B cell (primary cell): ENCODE results near the gene CIP2A. TPM values are rescaled to one million over a fixed set of nuclear protein-coding genes. Genes with fewer than 3 reads are reported as not detected.

Source experiments
- ATAC-seq: fragments of 200-7000 bp; cut with Tn5 transposase; one replicate; pipeline ENCODE4 v1.10.0; 2021; ENCODE audit warnings: low read depth, mild to moderate bottlenecking, moderate number of reproducible peaks, moderate library complexity
- CTCF ChIA-PET: fragments of 350-600 bp; sonication (Branson Sonifier 250); formaldehyde crosslinking; loops from one replicate; lab custom pipeline; 2021; ENCODE audit warnings: antibody characterized with exemption, inconsistent platforms; lab: Charles Lee
- POLR2A ChIA-PET: fragments of 350-600 bp; sonication (Branson Sonifier 250); formaldehyde crosslinking; loops from one replicate; lab custom pipeline; 2021; ENCODE audit warnings: antibody characterized with exemption; lab: Charles Lee
- DNase-seq: peaks from one replicate; pipeline ENCODE4 v3.0.0; 2013
- H2AFZ ChIP-seq: 2 replicates; pipeline ENCODE4 v1.6.1; 2012; ENCODE audit warnings: mild to moderate bottlenecking, low read depth, low read length; ENCODE audit not compliant: insufficient read depth, poor library complexity, severe bottlenecking
- H3K27ac ChIP-seq, 2 donors: 1 replicate in 1 of 2; 2 replicates in 1 of 2; pipeline ENCODE4 v1.5.1; 2012 to 2013; ENCODE audit warnings: low read length in 2 of 2, mild to moderate bottlenecking in 2 of 2, moderate library complexity in 1 of 2
- H3K27me3 ChIP-seq, 4 experiments: fragments of 200-600 bp in 1 of 4; sonication (generic) in 1 of 4; replicated peaks in 1 of 4; 1 replicate in 2 of 4; 2 replicates in 2 of 4; pipeline versions ENCODE4 v1.6.1 to v1.7.0; 2013 to 2016; ENCODE audit warnings: low read length in 3 of 4, mild to moderate bottlenecking in 2 of 4, mixed read lengths in 1 of 4, moderate library complexity in 1 of 4; ENCODE audit not compliant: insufficient read depth in 4 of 4, control insufficient read depth in 3 of 4; ENCODE audit errors: control extremely low read depth in 1 of 4
- H3K36me3 ChIP-seq, 2 experiments: replicated peaks in 1 of 2; 1 replicate in 1 of 2; 2 replicates in 1 of 2; pipeline versions ENCODE4 v1.6.1 to v1.7.1; 2013; ENCODE audit warnings: low read length in 1 of 2; ENCODE audit not compliant: insufficient read depth in 2 of 2, control insufficient read depth in 1 of 2; ENCODE audit errors: control extremely low read depth in 1 of 2, extremely low read depth in 1 of 2
- H3K4me1 ChIP-seq, 2 donors: fragments of 200-600 bp in 1 of 2; sonication (generic) in 1 of 2; 1 replicate in 1 of 2; 2 replicates in 1 of 2; pipeline versions ENCODE4 v1.5.1 to v1.6.1; 2013 to 2017; ENCODE audit warnings: low read length in 2 of 2; ENCODE audit not compliant: control insufficient read depth in 2 of 2, insufficient read depth in 2 of 2
- H3K4me2 ChIP-seq: replicated peaks from 2 replicates; pipeline ENCODE3; 2012; ENCODE audit warnings: mild to moderate bottlenecking, low read depth, low read length; ENCODE audit not compliant: poor library complexity, severe bottlenecking
- H3K4me3 ChIP-seq, 5 experiments: fragments of 200-600 bp in 1 of 5; sonication (generic) in 1 of 5; 1 replicate in 3 of 5; 2 replicates in 2 of 5; pipeline versions ENCODE4 v1.5.1 to v1.7.0; 2011 to 2016; ENCODE audit warnings: low read length in 4 of 5, mild to moderate bottlenecking in 4 of 5, low read depth in 2 of 5, control low read depth in 1 of 5, moderate library complexity in 1 of 5; ENCODE audit not compliant: insufficient read depth in 1 of 5; ENCODE audit errors: control extremely low read depth in 1 of 5, extremely low read depth in 1 of 5
- H3K79me2 ChIP-seq: fragments of 200-600 bp; sonication (generic); one replicate; pipeline ENCODE4 v1.6.0; 2016; ENCODE audit warnings: low read length; ENCODE audit not compliant: control insufficient read depth, insufficient read depth
- H3K9ac ChIP-seq: fragments of 200-600 bp; sonication (generic); 2 replicates; pipeline ENCODE4 v1.6.1; 2017; ENCODE audit warnings: mild to moderate bottlenecking, low read length, moderate library complexity
- H3K9me3 ChIP-seq, 3 donors: one replicate each; pipeline versions ENCODE4 v1.6.1 to v1.7.1; 2013; ENCODE audit warnings: low read length in 2 of 3; ENCODE audit not compliant: control insufficient read depth in 2 of 3, insufficient read depth in 1 of 3; ENCODE audit errors: control extremely low read depth in 1 of 3
- H4K20me1 ChIP-seq: 2 replicates; pipeline ENCODE4 v1.6.0; 2012; ENCODE audit warnings: mild to moderate bottlenecking, low read length; ENCODE audit not compliant: insufficient read depth, control insufficient read depth, poor library complexity, severe bottlenecking
- H3K27ac Mint-ChIP-seq: one replicate; pipeline ENCODE4 v1.8.0; 2021; ENCODE audit warnings: mixed read lengths
- H3K27me3 Mint-ChIP-seq: one replicate; pipeline ENCODE4 v1.8.0; 2021; ENCODE audit warnings: mixed read lengths
- H3K4me1 Mint-ChIP-seq: one replicate; pipeline ENCODE4 v1.8.0; 2021; ENCODE audit warnings: mixed read lengths
- H3K4me3 Mint-ChIP-seq: one replicate; pipeline ENCODE4 v1.8.0; 2021; ENCODE audit warnings: mixed read lengths
- H3K9me3 Mint-ChIP-seq: one replicate; pipeline ENCODE4 v1.8.0; 2022; ENCODE audit warnings: mixed read lengths; ENCODE audit not compliant: insufficient read depth
- EZH2 ChIP-seq: IDR thresholded peaks from 2 replicates; pipeline ENCODE4 v1.6.1; 2012; ENCODE audit warnings: borderline replicate concordance, low read depth, mild to moderate bottlenecking, moderate library complexity, low read length; ENCODE audit not compliant: insufficient read depth, poor library complexity, severe bottlenecking
- WGBS: methylation state at CpG from one replicate; pipeline ENCODE4 v1.1.5; 2013; ENCODE audit warnings: missing lambda C conversion rate; ENCODE audit not compliant: insufficient coverage; 5-methylcytosine and 5-hydroxymethylcytosine counted together
- intact Hi-C: fragments of 100-400 bp; cut with micrococcal nuclease; formaldehyde crosslinking; loops from one replicate; pipeline ENCODE4 v1.10.0; 2022
- polyA plus RNA-seq: library from polyadenylated mRNA; depleted of rRNA; stranded (reverse); fragments of >200 nt; gene quantifications from 2 replicates; pipeline ENCODE4 v1.2.3, GENCODE V29; 2012
- total RNA-seq, 2 donors: library from RNA; stranded (reverse); fragments of 120-200 nt in 1 of 2; gene quantifications; 1 replicate in 1 of 2; 2 replicates in 1 of 2; pipeline versions ENCODE4 v1.2.3 to v1.2.4, GENCODE V29; 2013 to 2022
- TF ChIP-seq, protein P1 (sequence below): fragments of 200-600 bp; IDR thresholded peaks from one replicate; pipeline ENCODE4 v1.8.0; 2022; ENCODE audit warnings: antibody characterized with exemption, mild to moderate bottlenecking

Gene CIP2A
- total and polyA plus RNA-seq, 2 donors (not counting 1 experiment from before 2014, with no cell fraction given), result 2.3 to 11.0 TPM

DNA sequence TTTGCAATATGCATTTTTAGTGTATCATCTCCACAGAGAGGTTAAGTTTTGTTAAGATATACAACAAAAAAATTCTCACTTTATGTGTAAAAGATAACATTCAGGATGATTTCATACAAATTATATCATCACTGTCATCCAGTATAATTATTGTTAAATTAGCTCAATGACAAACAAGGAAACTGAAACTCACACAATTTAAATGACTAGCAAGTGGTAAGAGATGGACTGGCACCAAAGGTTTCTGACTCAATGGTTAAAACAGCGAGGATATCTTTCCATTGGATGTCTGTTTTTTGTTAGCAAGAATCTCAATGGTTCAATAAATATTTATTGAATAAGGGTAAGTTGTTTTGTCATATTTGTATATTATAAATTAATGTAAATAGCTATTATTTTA lies 22.6 kb downstream of the CIP2A start:
- DNase-seq (no peak), ATAC-seq (no peak)
- no peak overlapping the region for H3K27ac ChIP-seq
- H3K27ac Mint-ChIP-seq, result no peak overlapping the region
- no peaks in the 10 kb centered on the region for H3K9me3 ChIP-seq
- no peaks in the 10 kb centered on the region for H3K27me3 ChIP-seq
- no peaks in the 10 kb centered on the region for H3K27me3 Mint-ChIP-seq
- H2AFZ ChIP-seq, result no peak overlapping the region
- H3K4me3 Mint-ChIP-seq, result no peak overlapping the region
- H3K4me1 ChIP-seq, result no peaks in the 10 kb centered on the region
- H3K36me3 ChIP-seq, result peaks cover 0 to 7% of the 10 kb centered on the region in 2 experiments
- no peaks in the 10 kb centered on the region for H3K9me3 Mint-ChIP-seq
- WGBS, result no CpG with 5 or more reads among the region's 1 CpG
- H3K9ac ChIP-seq, result no peak overlapping the region
- no peaks in the 10 kb centered on the region for H4K20me1 ChIP-seq
- no peak overlapping the region for H3K4me2 ChIP-seq
- H3K4me1 Mint-ChIP-seq, result no peaks in the 10 kb centered on the region
- ChIA-PET POLR2A (no interaction called here), CTCF (interaction anchor here (0.6 to 1.4 kb wide), 2 partner anchors 15 to 458 kb away, joined by 3 to 6 read pairs; no protein-coding TSS in a partner anchor)
- intact Hi-C loops, result no loop called here
- TF ChIP-seq EZH2, result no peak
- TF ChIP-seq, protein P1, sequence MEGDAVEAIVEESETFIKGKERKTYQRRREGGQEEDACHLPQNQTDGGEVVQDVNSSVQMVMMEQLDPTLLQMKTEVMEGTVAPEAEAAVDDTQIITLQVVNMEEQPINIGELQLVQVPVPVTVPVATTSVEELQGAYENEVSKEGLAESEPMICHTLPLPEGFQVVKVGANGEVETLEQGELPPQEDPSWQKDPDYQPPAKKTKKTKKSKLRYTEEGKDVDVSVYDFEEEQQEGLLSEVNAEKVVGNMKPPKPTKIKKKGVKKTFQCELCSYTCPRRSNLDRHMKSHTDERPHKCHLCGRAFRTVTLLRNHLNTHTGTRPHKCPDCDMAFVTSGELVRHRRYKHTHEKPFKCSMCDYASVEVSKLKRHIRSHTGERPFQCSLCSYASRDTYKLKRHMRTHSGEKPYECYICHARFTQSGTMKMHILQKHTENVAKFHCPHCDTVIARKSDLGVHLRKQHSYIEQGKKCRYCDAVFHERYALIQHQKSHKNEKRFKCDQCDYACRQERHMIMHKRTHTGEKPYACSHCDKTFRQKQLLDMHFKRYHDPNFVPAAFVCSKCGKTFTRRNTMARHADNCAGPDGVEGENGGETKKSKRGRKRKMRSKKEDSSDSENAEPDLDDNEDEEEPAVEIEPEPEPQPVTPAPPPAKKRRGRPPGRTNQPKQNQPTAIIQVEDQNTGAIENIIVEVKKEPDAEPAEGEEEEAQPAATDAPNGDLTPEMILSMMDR, result no peak
- no peaks in the 10 kb centered on the region for H3K79me2 ChIP-seq
- H3K4me3 ChIP-seq, result no peak overlapping the region

DNA sequence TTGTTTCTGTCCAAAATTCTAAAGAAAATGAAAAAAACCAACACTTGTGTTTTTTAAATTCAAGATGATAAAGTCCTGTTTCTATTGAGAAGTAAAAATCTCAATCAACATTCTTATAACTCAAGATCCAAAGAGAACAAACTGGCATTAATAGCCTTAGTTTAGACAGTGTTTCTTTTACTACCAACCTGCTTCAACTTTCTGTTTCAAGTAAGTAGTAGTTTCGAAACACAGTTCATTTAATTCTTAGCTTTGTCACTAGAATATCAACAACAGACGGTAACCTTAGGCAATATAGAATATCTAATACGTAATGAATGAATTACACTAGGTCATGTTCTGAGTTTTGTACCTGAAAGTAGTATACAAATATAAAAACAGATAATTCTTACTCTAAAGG lies 23.7 kb downstream of the CIP2A start:
- Mint-ChIP-seq H3K27me3 (no peaks in the 10 kb centered on the region), H3K4me1 (no peaks in the 10 kb centered on the region), H3K27ac (no peak overlapping the region), H3K4me3 (no peak overlapping the region), H3K9me3 (no peaks in the 10 kb centered on the region)
- H3K79me2 ChIP-seq, result no peaks in the 10 kb centered on the region
- no peak for DNase-seq
- ATAC-seq, result no peak
- no peak overlapping the region for H3K9ac ChIP-seq
- no CpG with 5 or more reads among the region's 3 CpGs for WGBS
- no peaks in the 10 kb centered on the region for H3K27me3 ChIP-seq
- no peak for TF ChIP-seq EZH2
- TF ChIP-seq, protein P1, result no peak
- ChIA-PET POLR2A (no interaction called here), CTCF (interaction anchor here (1.2 kb wide), 1 partner anchor 87 kb away, joined by 3 read pairs; no protein-coding TSS in a partner anchor)
- H3K4me1 ChIP-seq, result no peaks in the 10 kb centered on the region
- no peak overlapping the region for H3K27ac ChIP-seq
- no peak overlapping the region for H3K4me3 ChIP-seq
- H2AFZ ChIP-seq, result no peak overlapping the region
- no peak overlapping the region for H3K4me2 ChIP-seq
- intact Hi-C loops, result no loop called here
- H3K36me3 ChIP-seq, result peaks cover 0 to 3% of the 10 kb centered on the region in 2 experiments
- H4K20me1 ChIP-seq, result no peaks in the 10 kb centered on the region
- no peaks in the 10 kb centered on the region for H3K9me3 ChIP-seq
